ENCODE results near the gene EHD4. TPM values are rescaled to one million over a fixed set of nuclear protein-coding genes. Genes with fewer than 3 reads are reported as not detected.

EHD4 gene
- total and polyA plus RNA-seq, 9 of the 15 experiments (the other 6 are each of a cell fraction or from before 2014, with no cell fraction given): 0.89 to 10.3 (median 6.4) TPM

GRCh38 chr15:41951571-41951970 is 20.8 kb downstream of the EHD4 start:
- no peaks in the 10 kb centered on the region for H3K9me1 ChIP-seq (ENCODE audit: control insufficient read depth, insufficient read depth, low read length)
- H3K9me3 ChIP-seq (replicated peaks; ENCODE audit: control insufficient read depth, insufficient read depth, low read depth, low read length): no peaks in the 10 kb centered on the region
- DNase-seq (ENCODE audit: extremely low read depth in 1 of 4, low spot score in 3 of 4) (no peak), ATAC-seq (no peak), FAIRE-seq (no peak)
- H3K4me2 ChIP-seq (ENCODE audit: insufficient read depth, low read length): no peak overlapping the region
- ChIA-PET CTCF (ENCODE audit: low intra/inter-chr PET ratio) (no interaction called here), POLR2A (interaction anchor here (0.6 to 1.0 kb wide), 3 partner anchors 9 to 38 kb away, joined by 3 to 4 read pairs (median 3); no protein-coding TSS in a partner anchor)
- H3K4me1 ChIP-seq (replicated peaks in 1 of 2; ENCODE audit: control insufficient read depth in 2 of 2, insufficient read depth in 2 of 2, low read length in 2 of 2): no peaks in the 10 kb centered on the region; a peak in 1 of 5 replicates
- in situ Hi-C loops (cut with MboI): no loop called here
- H3K36me3 ChIP-seq (ENCODE audit: control insufficient read depth, insufficient read depth, low read length): peaks cover 15% of the 10 kb centered on the region; the same call in 2 of the 3 replicates
- WGBS (ENCODE audit: insufficient coverage, low coverage, missing lambda C conversion rate): 30% methylated on average over 2 of the region's 2 CpGs
- H3K27ac ChIP-seq (ENCODE audit: extremely low read depth, low read depth, low read length): no peak overlapping the region
- TF ChIP-seq TBP (optimal IDR thresholded peaks at IDR 0.05; ENCODE audit: low read depth, low read length): no peak
- TF ChIP-seq BACH1 (tag; IDR thresholded peaks at IDR 0.05): no peak
- no peak for TF ChIP-seq ZNF551 (CRISPR knock-in tag; IDR thresholded peaks at IDR 0.05)
- no peak for TF ChIP-seq RBBP5 (IDR thresholded peaks at IDR 0.05; ENCODE audit: borderline replicate concordance, insufficient read depth, low read length, poor library complexity, severe bottlenecking)
- TF ChIP-seq SMAD2 (IDR thresholded peaks at IDR 0.05; ENCODE audit: low read depth, low read length): no peak
- no peak for TF ChIP-seq RREB1 (CRISPR knock-in tag; IDR thresholded peaks at IDR 0.05)
- TF ChIP-seq CEBPB (tag; IDR thresholded peaks at IDR 0.05): no peak
- no peak for TF ChIP-seq TCFL5 (CRISPR knock-in tag; conservative IDR thresholded peaks at IDR 0.05)
- no peak for TF ChIP-seq RFX1 (IDR thresholded peaks at IDR 0.05)
- TF ChIP-seq SMC3 (conservative IDR thresholded peaks at IDR 0.05; ENCODE audit: insufficient read depth, low read depth, low read length): no peak
- TF ChIP-seq ESRRA (IDR thresholded peaks at IDR 0.05; ENCODE audit: borderline replicate concordance, low read depth): no peak
- TF ChIP-seq NFXL1 (CRISPR knock-in tag; IDR thresholded peaks at IDR 0.05): no peak
- TF ChIP-seq ZNF57 (CRISPR knock-in tag; IDR thresholded peaks at IDR 0.05): no peak
- TF ChIP-seq HNRNPK (IDR thresholded peaks at IDR 0.05; ENCODE audit: low read depth, low read length, poor library complexity, severe bottlenecking): no peak
- H3K27me3 ChIP-seq (ENCODE audit: control insufficient read depth in 2 of 2, insufficient read depth in 2 of 2, low read length in 2 of 2): no peaks in the 10 kb centered on the region
- no peaks in the 10 kb centered on the region; the same call in none of the 2 replicates for H4K20me1 ChIP-seq (replicated peaks; ENCODE audit: control insufficient read depth, insufficient read depth, low read length)
- H3K9ac ChIP-seq (ENCODE audit: insufficient read depth in 1 of 2, low read depth in 2 of 2, low read length in 2 of 2): no peak overlapping the region
- H2AFZ ChIP-seq (ENCODE audit: low read depth, low read length): no peak overlapping the region
- H3K79me2 ChIP-seq (ENCODE audit: control insufficient read depth, insufficient read depth, low read length): no peaks in the 10 kb centered on the region
- H3K4me3 ChIP-seq: no peak overlapping the region
- BruUV-seq (replicated peaks): no TSS peak
- intact Hi-C loops (cut with micrococcal nuclease): no loop called here

All from K562 (cell line).